PC-9 (cell line): ENCODE results near the gene GFPT1. TPM values are rescaled to one million over a fixed set of nuclear protein-coding genes. Genes with fewer than 3 reads are reported as not detected.

Experiments
- BruUV-seq: library from RNA; stranded (reverse); fragments of 400-500 nt; replicated peaks from 2 replicates; lab custom pipeline; 2021; lab: Mats Ljungman, UMichigan
- CTCF ChIA-PET: fragments of 300-600 bp; sonication (Branson Sonifier 250); formaldehyde crosslinking; loops from one replicate; lab custom pipeline; 2022; ENCODE audit warnings: antibody characterized with exemption; lab: Charles Lee
- POLR2A ChIA-PET: fragments of 300-600 bp; sonication (Branson Sonifier 250); formaldehyde crosslinking; loops from one replicate; lab custom pipeline; 2022; ENCODE audit warnings: antibody characterized with exemption; ENCODE audit not compliant: unreplicated experiment; lab: Charles Lee
- DNase-seq, 2 experiments: peaks; one replicate each; pipeline versions ENCODE4 v3.0.0 to v3.0.0-alpha.2; 2015 to 2022; ENCODE audit warnings: mixed read lengths in 1 of 2
- H2AFZ ChIP-seq: fragments of 200-600 bp; sonication (generic); 2 replicates; pipeline ENCODE4 v1.8.1; 2017; ENCODE audit warnings: antibody characterized with exemption
- H3F3A ChIP-seq: fragments of 200-600 bp; sonication (generic); 2 replicates; pipeline ENCODE4 v1.8.1; 2017; ENCODE audit warnings: antibody characterized with exemption, mild to moderate bottlenecking, low read depth; ENCODE audit not compliant: insufficient read depth
- H3K27ac ChIP-seq: fragments of 200-600 bp; sonication (generic); 2 replicates; pipeline ENCODE4 v1.6.1; 2016; ENCODE audit warnings: mixed run types
- H3K27me3 ChIP-seq: fragments of 200-600 bp; sonication (generic); 2 replicates; pipeline ENCODE4 v1.6.1; 2016; ENCODE audit warnings: low read depth, mixed run types; ENCODE audit not compliant: insufficient read depth
- H3K36me3 ChIP-seq: fragments of 200-600 bp; sonication (generic); 2 replicates; pipeline ENCODE4 v1.6.1; 2016; ENCODE audit warnings: low read depth, mixed run types
- H3K4me1 ChIP-seq: fragments of 200-600 bp; sonication (generic); replicated peaks from 2 replicates; pipeline ENCODE4 v1.6.1; 2016; ENCODE audit warnings: mixed run types; ENCODE audit not compliant: insufficient read depth
- H3K4me2 ChIP-seq: fragments of 200-600 bp; sonication (generic); 2 replicates; pipeline ENCODE4 v1.6.1; 2017; ENCODE audit warnings: mixed run types
- H3K4me3 ChIP-seq: fragments of 200-600 bp; sonication (generic); 2 replicates; pipeline ENCODE4 v1.6.1; 2016; ENCODE audit warnings: mixed run types
- H3K79me2 ChIP-seq: fragments of 200-600 bp; sonication (generic); 2 replicates; pipeline ENCODE4 v1.6.1; 2017; ENCODE audit warnings: low read depth, mixed run types
- H3K9me2 ChIP-seq: fragments of 200-600 bp; sonication (generic); 2 replicates; pipeline ENCODE4 v1.8.1; 2017; ENCODE audit warnings: mild to moderate bottlenecking; ENCODE audit not compliant: insufficient read depth
- H3K9me3 ChIP-seq: fragments of 200-600 bp; sonication (generic); 2 replicates; pipeline ENCODE4 v1.8.1; 2016; ENCODE audit warnings: low read depth; ENCODE audit not compliant: insufficient read depth
- H4K20me1 ChIP-seq: fragments of 200-600 bp; sonication (generic); 2 replicates; pipeline ENCODE4 v1.8.1; 2017; ENCODE audit not compliant: insufficient read depth
- CTCF ChIP-seq: fragments of 200-600 bp; sonication (generic); conservative IDR thresholded peaks from 2 replicates; pipeline ENCODE4 v1.6.1; 2017; ENCODE audit warnings: mixed run types, antibody characterized with exemption, mild to moderate bottlenecking, moderate library complexity
- EZH2 ChIP-seq: fragments of 200-600 bp; sonication (generic); IDR thresholded peaks from 2 replicates; pipeline ENCODE4 v1.8.0; 2017; ENCODE audit warnings: antibody characterized with exemption, low read depth
- intact Hi-C: fragments of 100-400 bp; cut with micrococcal nuclease; formaldehyde crosslinking; loops from one replicate; pipeline ENCODE4 v1.10.0; 2022; ENCODE audit not compliant: unreplicated experiment
- total RNA-seq: library from RNA; stranded (reverse); gene quantifications from 2 replicates; pipeline ENCODE4 v1.2.3, GENCODE V29; 2021

The GFPT1 gene
- total RNA-seq, 1 experiment from 2014 or later = 58.3 TPM

DNA sequence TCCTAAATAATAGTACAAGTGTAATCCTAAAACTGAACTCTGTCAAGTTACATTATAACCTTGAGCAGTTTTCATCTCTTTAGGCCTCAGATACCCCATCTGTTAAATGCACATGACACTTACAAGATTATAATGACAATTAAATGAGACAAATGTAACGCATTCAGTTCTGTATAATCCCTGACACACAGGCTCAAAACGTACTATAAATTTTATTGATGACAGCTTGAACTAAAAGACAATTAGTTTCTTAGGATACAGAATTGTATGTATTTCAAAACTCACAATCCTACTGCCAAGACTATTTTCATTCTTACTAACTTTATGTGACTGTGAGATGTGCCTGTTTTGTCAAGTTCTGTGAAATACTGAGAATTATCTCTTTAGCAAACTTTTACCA is 56.2 kb downstream of the GFPT1 start:
- Histone ChIP-seq H3K36me3 (peaks cover 48% of the 10 kb centered on the region), H3K27ac (no peak overlapping the region), H3K4me3 (no peak overlapping the region), H3K79me2 (no peaks in the 10 kb centered on the region), H3K27me3 (no peaks in the 10 kb centered on the region), H4K20me1 (peaks cover 9% of the 10 kb centered on the region), H2AFZ (no peak overlapping the region), H3K9me3 (no peaks in the 10 kb centered on the region), H3F3A (peaks cover 15% of the 10 kb centered on the region), H3K4me1 (no peaks in the 10 kb centered on the region), H3K4me2 (no peak overlapping the region), H3K9me2 (no peaks in the 10 kb centered on the region)
- DNase-seq = no peak
- no peak for TF ChIP-seq EZH2
- TF ChIP-seq CTCF = no peak
- CTCF ChIA-PET = no interaction called here
- POLR2A ChIA-PET = no interaction called here
- intact Hi-C loops = no loop called here
- no TSS peak for BruUV-seq

- no TSS peak for BruUV-seq
- ChIA-PET POLR2A (no interaction called here), CTCF (no interaction called here)
- no peak overlapping the region for H3K27ac ChIP-seq
- H4K20me1 ChIP-seq = no peaks in the 10 kb centered on the region; the same call in 1 of the 2 replicates
- H3K4me2 ChIP-seq = no peak overlapping the region
- no peaks in the 10 kb centered on the region for H3K9me2 ChIP-seq
- no peaks in the 10 kb centered on the region for H3K79me2 ChIP-seq
- intact Hi-C loops = no loop called here
- no peak overlapping the region for H2AFZ ChIP-seq
- no peak for TF ChIP-seq CTCF
- no peak for TF ChIP-seq EZH2
- peaks cover 23% of the 10 kb centered on the region for H3K36me3 ChIP-seq
- no peaks in the 10 kb centered on the region for H3K27me3 ChIP-seq
- no peaks in the 10 kb centered on the region for H3K4me1 ChIP-seq
- H3K4me3 ChIP-seq = no peak overlapping the region
- H3K9me3 ChIP-seq = no peaks in the 10 kb centered on the region
- no peaks in the 10 kb centered on the region; the same call in 1 of the 2 replicates for H3F3A ChIP-seq
- DNase-seq = no peak
Observed at GRCh38 chr2:69322631-69323030, 64.4 kb downstream of the GFPT1 start.

GRCh38 chr2:69316550-69316949 is 70.5 kb downstream of the GFPT1 start:
- TF ChIP-seq CTCF (no peak), EZH2 (no peak)
- Histone ChIP-seq H2AFZ (no peak overlapping the region), H3K4me2 (no peak overlapping the region), H3K27me3 (no peaks in the 10 kb centered on the region), H3K79me2 (no peaks in the 10 kb centered on the region), H3F3A (peaks cover 8% of the 10 kb centered on the region; the same call in 1 of the 2 replicates), H3K9me3 (no peaks in the 10 kb centered on the region; the same call in 1 of the 2 replicates), H3K4me3 (no peak overlapping the region), H3K9me2 (no peaks in the 10 kb centered on the region), H3K27ac (no peak overlapping the region), H3K36me3 (0 out of 2 replicates have a peak, but pooled peaks cover 7% of the 10 kb centered on the region), H3K4me1 (no peaks in the 10 kb centered on the region), H4K20me1 (no peaks in the 10 kb centered on the region; the same call in 1 of the 2 replicates)
- ChIA-PET CTCF (no interaction called here), POLR2A (no interaction called here)
- no TSS peak for BruUV-seq
- intact Hi-C loops = no loop called here
- no peak for DNase-seq
